NCI-H1048 (cell line): ENCODE data around the gene VKORC1L1.
"Not testable (repeated sequence)": the region's sequence is repeated elsewhere in the genome, so short reads cannot be mapped to it uniquely, and the experiment has no call there.

Experiments used
- DNase-seq: peaks from one replicate; lab custom pipeline; 2025; lab: John Stamatoyannopoulos, UW

VKORC1L1 gene

GRCh38 chr7:65885533-65885932 lies 12.7 kb downstream of the VKORC1L1 start:
- DNase-seq = not testable (repeated sequence)

GRCh38 chr7:65888434-65889156 lies 15.7 kb downstream of the VKORC1L1 start:
- not testable (repeated sequence) for DNase-seq

GRCh38 chr7:65889722-65890121 lies 16.8 kb downstream of the VKORC1L1 start:
- not testable (repeated sequence) for DNase-seq

- DNase-seq = no peak
These were observed 19.3 kb downstream of the VKORC1L1 start for GRCh38 chr7:65892161-65892560.

GRCh38 chr7:65892835-65893234 lies 20.0 kb downstream of the VKORC1L1 start:
- DNase-seq = no peak

GRCh38 chr7:65896279-65896870 lies 23.5 kb downstream of the VKORC1L1 start:
- DNase-seq = no peak

- DNase-seq = not testable (repeated sequence)
These were observed 24.4 kb downstream of the VKORC1L1 start for GRCh38 chr7:65897289-65897688.

- not testable (repeated sequence) for DNase-seq
These were observed 26.0 kb downstream of the VKORC1L1 start for GRCh38 chr7:65898677-65899447.

GRCh38 chr7:65902306-65902705 lies 29.4 kb downstream of the VKORC1L1 start:
- no peak for DNase-seq

GRCh38 chr7:65907501-65908198 lies 34.8 kb downstream of the VKORC1L1 start:
- no peak for DNase-seq

GRCh38 chr7:65910237-65910636 lies 37.4 kb downstream of the VKORC1L1 start:
- DNase-seq = no peak

GRCh38 chr7:65912237-65912636 lies 39.4 kb downstream of the VKORC1L1 start:
- DNase-seq = no peak

GRCh38 chr7:65915921-65916657 lies 43.2 kb downstream of the VKORC1L1 start:
- DNase-seq = no peak

- DNase-seq = no peak
These were observed 50.4 kb downstream of the VKORC1L1 start for GRCh38 chr7:65923316-65923715.

- DNase-seq = no peak
These were observed 51.3 kb downstream of the VKORC1L1 start for GRCh38 chr7:65924193-65924592.

- no peak for DNase-seq
These were observed 52.2 kb downstream of the VKORC1L1 start for GRCh38 chr7:65925040-65925439.

GRCh38 chr7:65926588-65926987 lies 53.7 kb downstream of the VKORC1L1 start:
- no peak for DNase-seq

GRCh38 chr7:65927489-65928448 lies 54.9 kb downstream of the VKORC1L1 start:
- no peak for DNase-seq

GRCh38 chr7:65931685-65932084 lies 58.8 kb downstream of the VKORC1L1 start:
- no peak for DNase-seq

- no peak for DNase-seq
These were observed 64.4 kb downstream of the VKORC1L1 start for GRCh38 chr7:65937296-65937695.
